ENCODE data around the gene RUNDC3A.

RUNDC3A gene

DNA sequence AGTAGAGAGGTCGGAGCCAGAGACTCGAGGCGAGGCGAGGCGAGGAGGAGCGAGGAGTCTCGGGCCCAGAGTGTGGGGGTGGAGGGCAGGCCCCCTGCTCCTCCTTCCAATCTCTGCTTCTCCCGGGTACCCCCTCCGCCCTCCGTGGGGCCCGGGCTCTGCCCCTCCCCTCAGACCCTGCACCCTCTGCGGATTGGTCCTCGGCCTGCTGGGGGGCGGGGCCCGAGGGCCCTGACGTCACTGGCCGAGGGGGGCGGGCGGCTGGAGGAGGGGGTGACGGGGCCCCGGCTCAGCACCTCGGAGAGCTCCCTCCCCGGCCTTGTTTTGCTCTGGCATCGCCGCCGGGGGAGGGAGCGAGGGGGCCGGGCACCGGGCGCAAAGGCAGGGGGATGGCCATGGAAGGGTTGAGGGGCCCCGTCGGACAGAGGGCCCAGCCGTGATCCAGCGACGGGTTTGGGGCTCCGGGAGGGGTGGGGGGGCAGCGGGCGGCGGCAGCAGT is at the start of gene RUNDC3A:
RUNDC3A (plus strand) TSS at position 282 of the 499 bp plus-strand sequence. CDS start 232 bp downstream, outside the sequence.
- Histone ChIP-seq H3K36me3 (ENCODE audit: insufficient read depth, low read length) (no peaks in the 10 kb centered on the region), H3K9me3 (ENCODE audit: low read length) (no peaks in the 10 kb centered on the region), H3K4me1 (ENCODE audit: insufficient read depth, low read length) (peaks cover 30% of the 10 kb centered on the region), H2AFZ (ENCODE audit: low read depth, low read length) (no peak within 1 kb of the TSS), H3K4me3 (ENCODE audit: low read length) (peak within 1 kb of the TSS; percentile 59), H3K27me3 (ENCODE audit: insufficient read depth, low read length) (peaks cover 9% of the 10 kb centered on the region)

DNA sequence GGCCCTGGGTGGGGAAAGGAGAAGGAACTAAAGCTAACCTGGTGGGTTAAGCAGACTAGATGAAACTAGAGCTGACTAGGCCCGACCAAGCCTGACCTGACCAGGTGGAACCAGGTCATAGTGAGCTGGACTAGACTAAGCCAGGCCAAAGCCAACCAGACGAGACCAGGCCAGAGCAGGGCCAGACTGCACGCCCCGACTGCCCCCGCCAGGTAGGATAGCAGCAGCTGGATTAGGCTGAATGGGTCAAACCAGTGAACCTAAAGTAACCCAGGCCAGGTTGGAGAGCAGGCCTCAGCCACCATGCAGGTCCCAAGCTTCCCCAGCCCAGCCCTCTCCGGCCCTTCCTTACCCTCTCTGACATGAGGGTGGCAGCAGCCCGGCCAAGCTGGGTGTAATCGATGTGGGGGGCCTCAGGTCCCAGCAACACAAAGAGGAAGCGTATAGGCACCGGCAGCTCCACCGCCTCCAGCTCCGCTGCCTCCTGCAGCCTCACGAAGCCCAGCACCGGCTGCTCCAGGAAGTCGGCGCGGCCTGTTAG is 49.5 kb upstream of the RUNDC3A start:
- no peaks in the 10 kb centered on the region for H3K9me3 ChIP-seq (ENCODE audit: low read length)
- no peaks in the 10 kb centered on the region for H3K4me1 ChIP-seq (ENCODE audit: insufficient read depth, low read length)
- H2AFZ ChIP-seq (ENCODE audit: low read depth, low read length): no peak overlapping the region
- H3K36me3 ChIP-seq (ENCODE audit: insufficient read depth, low read length): no peaks in the 10 kb centered on the region
- H3K27me3 ChIP-seq (ENCODE audit: insufficient read depth, low read length): peaks cover 36% of the 10 kb centered on the region
- no peak overlapping the region for H3K4me3 ChIP-seq (ENCODE audit: low read length)

GRCh38 chr17:44260296-44260695 is 48.1 kb upstream of the RUNDC3A start:
- no peak overlapping the region for H3K4me3 ChIP-seq (ENCODE audit: low read length)
- H3K9me3 ChIP-seq (ENCODE audit: low read length): no peaks in the 10 kb centered on the region
- peaks cover 34% of the 10 kb centered on the region for H3K27me3 ChIP-seq (ENCODE audit: insufficient read depth, low read length)
- no peak overlapping the region for H2AFZ ChIP-seq (ENCODE audit: low read depth, low read length)
- H3K4me1 ChIP-seq (ENCODE audit: insufficient read depth, low read length): no peaks in the 10 kb centered on the region
- H3K36me3 ChIP-seq (ENCODE audit: insufficient read depth, low read length): no peaks in the 10 kb centered on the region

GRCh38 chr17:44262654-44263225 is 45.7 kb upstream of the RUNDC3A start:
- H3K9me3 ChIP-seq (ENCODE audit: low read length): no peaks in the 10 kb centered on the region
- H3K4me1 ChIP-seq (ENCODE audit: insufficient read depth, low read length): no peaks in the 10 kb centered on the region
- peaks cover 29% of the 10 kb centered on the region for H3K27me3 ChIP-seq (ENCODE audit: insufficient read depth, low read length)
- no peak overlapping the region for H2AFZ ChIP-seq (ENCODE audit: low read depth, low read length)
- no peak overlapping the region for H3K4me3 ChIP-seq (ENCODE audit: low read length)
- H3K36me3 ChIP-seq (ENCODE audit: insufficient read depth, low read length): no peaks in the 10 kb centered on the region

DNA sequence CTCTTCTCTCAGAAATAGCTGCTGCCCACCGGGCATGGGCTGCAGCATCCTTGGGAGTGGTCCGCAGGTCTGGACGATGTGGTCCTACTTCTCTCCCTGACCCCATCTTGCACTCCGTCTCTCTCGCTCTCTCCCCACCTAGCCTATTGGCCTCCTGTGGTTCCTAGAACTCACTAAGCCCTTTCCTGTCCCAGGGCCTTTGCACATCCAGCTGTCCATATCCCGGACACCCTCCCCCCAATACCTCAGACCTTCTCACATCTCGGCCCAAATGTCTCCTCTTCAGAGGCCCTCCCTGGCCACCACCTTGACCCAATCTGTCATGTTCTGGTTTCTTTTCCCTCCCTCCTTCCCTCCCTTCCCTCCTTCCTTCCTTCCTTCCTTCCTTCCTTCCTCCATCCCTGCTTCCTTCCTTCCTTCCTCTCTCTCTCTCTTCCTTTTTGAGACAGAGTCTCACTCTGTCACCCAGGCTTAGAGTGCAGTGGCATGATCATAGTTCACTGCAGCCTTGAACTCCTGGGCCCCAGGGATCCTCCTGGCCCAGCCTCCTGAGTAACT is 45.0 kb upstream of the RUNDC3A start:
- no peaks in the 10 kb centered on the region for H3K36me3 ChIP-seq (ENCODE audit: insufficient read depth, low read length)
- no peak overlapping the region for H2AFZ ChIP-seq (ENCODE audit: low read depth, low read length)
- no peak overlapping the region for H3K4me3 ChIP-seq (ENCODE audit: low read length)
- no peaks in the 10 kb centered on the region for H3K4me1 ChIP-seq (ENCODE audit: insufficient read depth, low read length)
- peaks cover 24% of the 10 kb centered on the region for H3K27me3 ChIP-seq (ENCODE audit: insufficient read depth, low read length)
- no peaks in the 10 kb centered on the region for H3K9me3 ChIP-seq (ENCODE audit: low read length)

- H2AFZ ChIP-seq (ENCODE audit: low read depth, low read length): no peak overlapping the region
- no peak overlapping the region for H3K4me3 ChIP-seq (ENCODE audit: low read length)
- no peaks in the 10 kb centered on the region for H3K4me1 ChIP-seq (ENCODE audit: insufficient read depth, low read length)
- H3K9me3 ChIP-seq (ENCODE audit: low read length): no peaks in the 10 kb centered on the region
- H3K27me3 ChIP-seq (ENCODE audit: insufficient read depth, low read length): peaks cover 10% of the 10 kb centered on the region
- no peaks in the 10 kb centered on the region for H3K36me3 ChIP-seq (ENCODE audit: insufficient read depth, low read length)
Observed at GRCh38 chr17:44266402-44267164, 41.8 kb upstream of the RUNDC3A start.

DNA sequence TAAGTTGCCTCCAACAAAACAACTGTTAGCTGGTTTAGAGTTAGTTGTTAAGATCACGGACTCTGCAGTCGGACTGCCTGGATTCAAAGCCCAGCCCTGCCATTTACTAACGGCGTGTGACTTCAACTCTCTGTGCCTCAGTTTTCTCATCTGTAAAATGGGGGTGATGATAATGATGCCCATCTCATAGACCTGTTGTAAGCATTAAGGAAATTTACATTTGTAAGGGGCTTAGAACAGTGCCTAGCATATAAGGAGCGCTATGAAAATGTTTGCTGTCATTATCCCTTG is 41.3 kb upstream of the RUNDC3A start:
- Histone ChIP-seq H3K9me3 (ENCODE audit: low read length) (no peaks in the 10 kb centered on the region), H3K4me3 (ENCODE audit: low read length) (no peak overlapping the region), H2AFZ (ENCODE audit: low read depth, low read length) (no peak overlapping the region), H3K27me3 (ENCODE audit: insufficient read depth, low read length) (peaks cover 12% of the 10 kb centered on the region), H3K36me3 (ENCODE audit: insufficient read depth, low read length) (no peaks in the 10 kb centered on the region), H3K4me1 (ENCODE audit: insufficient read depth, low read length) (no peaks in the 10 kb centered on the region)

GRCh38 chr17:44267818-44268490 is 40.4 kb upstream of the RUNDC3A start, which contains the start of gene SLC4A1:
Gene SLC4A1 (minus strand): TSS chr17:44268135. CDS start chr17:44262866, 5,269 bp downstream.
- Histone ChIP-seq H3K4me3 (ENCODE audit: low read length) (no peak within 1 kb of the TSS), H3K27me3 (ENCODE audit: insufficient read depth, low read length) (peaks cover 12% of the 10 kb centered on the region), H3K9me3 (ENCODE audit: low read length) (no peaks in the 10 kb centered on the region), H2AFZ (ENCODE audit: low read depth, low read length) (no peak within 1 kb of the TSS), H3K4me1 (ENCODE audit: insufficient read depth, low read length) (no peaks in the 10 kb centered on the region), H3K36me3 (ENCODE audit: insufficient read depth, low read length) (no peaks in the 10 kb centered on the region)

DNA sequence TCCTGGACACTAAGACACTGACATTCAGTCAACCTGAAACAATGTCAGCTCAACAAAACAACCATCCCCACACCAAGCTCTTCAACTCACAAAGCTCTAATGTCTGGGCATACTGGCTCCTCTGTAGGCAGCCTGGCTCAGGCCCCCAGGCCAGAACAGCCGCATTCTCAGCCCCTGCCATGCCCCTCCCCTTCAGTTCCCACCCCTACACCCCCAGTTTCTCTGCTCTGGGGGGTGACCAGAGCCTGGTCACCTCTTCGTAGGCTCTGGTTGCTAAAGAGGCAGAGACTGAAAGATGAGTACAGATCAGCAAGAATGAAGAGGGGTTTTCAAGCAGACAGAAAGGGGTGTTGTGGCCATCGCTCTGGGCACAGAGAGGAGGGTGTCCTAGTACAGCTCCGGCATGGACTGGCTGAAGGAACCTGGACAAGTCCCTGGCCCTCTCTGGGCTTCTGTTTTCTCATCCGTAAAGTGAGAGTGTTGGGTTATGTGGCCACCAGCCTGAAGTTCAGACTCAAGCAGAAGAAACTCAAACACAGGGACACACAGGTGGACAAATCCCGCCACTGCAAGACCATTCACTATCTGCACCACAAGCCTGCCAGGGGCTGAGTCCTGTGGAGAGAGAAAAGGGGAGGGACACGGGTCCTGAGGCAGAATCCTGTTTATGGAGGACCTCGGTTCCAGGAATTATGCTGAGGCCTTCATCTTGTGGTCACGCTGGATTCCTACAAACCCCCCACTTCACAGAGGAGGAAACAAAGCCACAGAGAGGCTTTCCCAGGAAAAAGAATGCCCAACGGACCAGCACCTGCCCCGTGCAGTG is 39.5 kb upstream of the RUNDC3A start:
- H3K27me3 ChIP-seq (ENCODE audit: insufficient read depth, low read length): peaks cover 10% of the 10 kb centered on the region
- no peak overlapping the region for H3K4me3 ChIP-seq (ENCODE audit: low read length)
- no peak overlapping the region for H2AFZ ChIP-seq (ENCODE audit: low read depth, low read length)
- H3K4me1 ChIP-seq (ENCODE audit: insufficient read depth, low read length): no peaks in the 10 kb centered on the region
- no peaks in the 10 kb centered on the region for H3K9me3 ChIP-seq (ENCODE audit: low read length)
- no peaks in the 10 kb centered on the region for H3K36me3 ChIP-seq (ENCODE audit: insufficient read depth, low read length)

DNA sequence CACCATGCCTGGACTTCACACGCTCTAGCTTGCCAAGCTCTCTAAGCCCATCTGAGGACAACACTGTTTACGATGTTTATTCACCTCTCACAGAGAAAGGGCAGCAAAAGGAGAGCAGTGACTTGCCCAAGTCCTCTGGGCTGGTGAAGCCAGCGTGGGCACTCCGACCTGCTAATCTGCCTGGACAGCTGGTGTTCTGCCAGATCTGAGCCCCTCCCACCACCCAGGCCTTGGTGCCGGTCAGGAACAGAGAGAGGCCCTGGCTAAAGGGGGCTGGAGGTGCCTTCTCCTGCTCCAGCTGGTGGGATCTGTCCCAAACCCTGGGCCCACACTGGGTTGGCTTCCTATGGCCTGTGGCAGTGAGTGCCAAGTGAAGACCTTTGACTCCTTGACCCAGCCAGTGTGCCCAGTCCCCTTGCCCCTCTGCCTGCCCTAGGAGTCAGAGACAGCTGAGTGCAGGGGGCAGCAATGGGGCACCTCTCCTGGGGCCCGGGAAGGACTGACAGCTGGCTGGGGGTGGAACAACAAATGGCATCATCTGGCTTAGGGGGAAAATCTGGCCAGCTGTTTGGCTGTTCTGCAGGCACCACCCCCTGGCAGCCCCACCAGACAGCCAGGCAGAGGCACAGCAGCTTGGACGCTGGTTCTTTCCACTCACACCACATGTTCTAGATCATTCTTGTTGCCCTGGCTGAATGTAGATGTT is 38.7 kb upstream of the RUNDC3A start:
- Histone ChIP-seq H3K4me3 (ENCODE audit: low read length) (no peak overlapping the region), H3K27me3 (ENCODE audit: insufficient read depth, low read length) (peaks cover 13% of the 10 kb centered on the region), H3K4me1 (ENCODE audit: insufficient read depth, low read length) (no peaks in the 10 kb centered on the region), H3K36me3 (ENCODE audit: insufficient read depth, low read length) (no peaks in the 10 kb centered on the region), H2AFZ (ENCODE audit: low read depth, low read length) (no peak overlapping the region), H3K9me3 (ENCODE audit: low read length) (no peaks in the 10 kb centered on the region)

- Histone ChIP-seq H3K36me3 (ENCODE audit: insufficient read depth, low read length) (no peaks in the 10 kb centered on the region), H3K4me3 (ENCODE audit: low read length) (no peak overlapping the region), H3K9me3 (ENCODE audit: low read length) (no peaks in the 10 kb centered on the region), H3K4me1 (ENCODE audit: insufficient read depth, low read length) (no peaks in the 10 kb centered on the region), H2AFZ (ENCODE audit: low read depth, low read length) (no peak overlapping the region), H3K27me3 (ENCODE audit: insufficient read depth, low read length) (peaks cover 18% of the 10 kb centered on the region)
Observed at GRCh38 chr17:44272321-44272951, 36.0 kb upstream of the RUNDC3A start.
